ENCODE measurements around the gene HIGD1B. TPM values are rescaled to one million over a fixed set of nuclear protein-coding genes. Genes with fewer than 3 reads are reported as not detected.

HIGD1B gene
- total and polyA plus RNA-seq, 9 of the 15 experiments (the other 6 are each of a cell fraction or from before 2014, with no cell fraction given) = not detected

DNA sequence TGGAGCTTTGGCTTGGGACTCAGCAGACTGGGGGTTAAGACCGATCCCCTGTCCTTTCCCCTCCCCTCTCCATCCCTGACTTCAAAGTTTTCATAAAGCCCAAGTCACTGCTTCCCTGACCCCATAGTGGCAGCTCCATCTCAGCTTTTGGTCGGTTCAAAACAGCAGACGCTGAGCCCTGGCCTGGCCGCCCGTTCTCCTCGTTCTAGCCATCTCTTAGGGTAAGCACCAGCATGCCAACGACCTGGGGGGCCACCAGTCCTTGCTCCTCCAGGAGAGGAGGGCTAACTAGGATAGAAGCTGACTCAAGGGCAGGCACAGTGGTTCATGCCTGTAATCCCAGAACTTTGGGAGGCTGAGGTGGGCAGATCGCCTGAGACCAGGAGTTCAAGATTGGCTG, 1.5 kb upstream of the HIGD1B start:
- no peaks in the 10 kb centered on the region for H3K9me1 ChIP-seq (ENCODE audit: control insufficient read depth, insufficient read depth, low read length)
- H3K4me3 ChIP-seq = no peak overlapping the region
- BruUV-seq (replicated peaks) = no TSS peak
- no peaks in the 10 kb centered on the region for H3K79me2 ChIP-seq (ENCODE audit: control insufficient read depth, insufficient read depth, low read length)
- FAIRE-seq (no peak), DNase-seq (ENCODE audit: extremely low read depth in 1 of 4, low spot score in 3 of 4) (no peak), ATAC-seq (no peak)
- intact Hi-C loops (cut with micrococcal nuclease) = no loop called here
- 0 out of 4 replicates have a peak overlapping the region, but pooled peaks of 1 of the 2 experiments have one; percentile 4 for H3K9ac ChIP-seq (ENCODE audit: insufficient read depth in 1 of 2, low read depth in 2 of 2, low read length in 2 of 2)
- H2AFZ ChIP-seq (ENCODE audit: low read depth, low read length) = no peak overlapping the region
- no peak overlapping the region for H3K4me2 ChIP-seq (ENCODE audit: insufficient read depth, low read length)
- no peaks in the 10 kb centered on the region; a peak in 1 of 5 replicates for H3K4me1 ChIP-seq (replicated peaks in 1 of 2; ENCODE audit: control insufficient read depth in 2 of 2, insufficient read depth in 2 of 2, low read length in 2 of 2)
- ChIA-PET CTCF (ENCODE audit: low intra/inter-chr PET ratio) (no interaction called here), POLR2A (interaction anchor here (0.7 to 1.0 kb wide), 2 partner anchors 59 to 271 kb away, joined by 3 read pairs; no protein-coding TSS in a partner anchor)
- 18% methylated on average over 8 of the region's 8 CpGs for WGBS (ENCODE audit: insufficient coverage, low coverage, missing lambda C conversion rate)
- in situ Hi-C loops (cut with MboI) = no loop called here
- H3K36me3 ChIP-seq (ENCODE audit: control insufficient read depth, insufficient read depth, low read length) = peaks cover 16% of the 10 kb centered on the region
- H4K20me1 ChIP-seq (replicated peaks; ENCODE audit: control insufficient read depth, insufficient read depth, low read length) = no peaks in the 10 kb centered on the region; the same call in 1 of the 2 replicates
- H3K27me3 ChIP-seq (ENCODE audit: control insufficient read depth in 2 of 2, insufficient read depth in 2 of 2, low read length in 2 of 2) = no peaks in the 10 kb centered on the region
- H3K9me3 ChIP-seq (replicated peaks; ENCODE audit: control insufficient read depth, insufficient read depth, low read depth, low read length) = no peaks in the 10 kb centered on the region
- H3K27ac ChIP-seq (ENCODE audit: extremely low read depth, low read depth, low read length) = no peak overlapping the region
- no peak for TF ChIP-seq SMC3 (conservative IDR thresholded peaks at IDR 0.05; ENCODE audit: insufficient read depth, low read depth, low read length)
- TF ChIP-seq NCOA2 (IDR thresholded peaks at IDR 0.05; ENCODE audit: partially characterized antibody in 2 of 2) = no peak
- no peak for TF ChIP-seq ZNF696 (CRISPR knock-in tag; conservative IDR thresholded peaks at IDR 0.05)
- no peak for TF ChIP-seq NFE2L1 (tag; IDR thresholded peaks at IDR 0.05; ENCODE audit: borderline replicate concordance, low read depth)
- TF ChIP-seq RBM15 (IDR thresholded peaks at IDR 0.05; ENCODE audit: insufficient read depth, low read length) = no peak
- TF ChIP-seq, protein P1, sequence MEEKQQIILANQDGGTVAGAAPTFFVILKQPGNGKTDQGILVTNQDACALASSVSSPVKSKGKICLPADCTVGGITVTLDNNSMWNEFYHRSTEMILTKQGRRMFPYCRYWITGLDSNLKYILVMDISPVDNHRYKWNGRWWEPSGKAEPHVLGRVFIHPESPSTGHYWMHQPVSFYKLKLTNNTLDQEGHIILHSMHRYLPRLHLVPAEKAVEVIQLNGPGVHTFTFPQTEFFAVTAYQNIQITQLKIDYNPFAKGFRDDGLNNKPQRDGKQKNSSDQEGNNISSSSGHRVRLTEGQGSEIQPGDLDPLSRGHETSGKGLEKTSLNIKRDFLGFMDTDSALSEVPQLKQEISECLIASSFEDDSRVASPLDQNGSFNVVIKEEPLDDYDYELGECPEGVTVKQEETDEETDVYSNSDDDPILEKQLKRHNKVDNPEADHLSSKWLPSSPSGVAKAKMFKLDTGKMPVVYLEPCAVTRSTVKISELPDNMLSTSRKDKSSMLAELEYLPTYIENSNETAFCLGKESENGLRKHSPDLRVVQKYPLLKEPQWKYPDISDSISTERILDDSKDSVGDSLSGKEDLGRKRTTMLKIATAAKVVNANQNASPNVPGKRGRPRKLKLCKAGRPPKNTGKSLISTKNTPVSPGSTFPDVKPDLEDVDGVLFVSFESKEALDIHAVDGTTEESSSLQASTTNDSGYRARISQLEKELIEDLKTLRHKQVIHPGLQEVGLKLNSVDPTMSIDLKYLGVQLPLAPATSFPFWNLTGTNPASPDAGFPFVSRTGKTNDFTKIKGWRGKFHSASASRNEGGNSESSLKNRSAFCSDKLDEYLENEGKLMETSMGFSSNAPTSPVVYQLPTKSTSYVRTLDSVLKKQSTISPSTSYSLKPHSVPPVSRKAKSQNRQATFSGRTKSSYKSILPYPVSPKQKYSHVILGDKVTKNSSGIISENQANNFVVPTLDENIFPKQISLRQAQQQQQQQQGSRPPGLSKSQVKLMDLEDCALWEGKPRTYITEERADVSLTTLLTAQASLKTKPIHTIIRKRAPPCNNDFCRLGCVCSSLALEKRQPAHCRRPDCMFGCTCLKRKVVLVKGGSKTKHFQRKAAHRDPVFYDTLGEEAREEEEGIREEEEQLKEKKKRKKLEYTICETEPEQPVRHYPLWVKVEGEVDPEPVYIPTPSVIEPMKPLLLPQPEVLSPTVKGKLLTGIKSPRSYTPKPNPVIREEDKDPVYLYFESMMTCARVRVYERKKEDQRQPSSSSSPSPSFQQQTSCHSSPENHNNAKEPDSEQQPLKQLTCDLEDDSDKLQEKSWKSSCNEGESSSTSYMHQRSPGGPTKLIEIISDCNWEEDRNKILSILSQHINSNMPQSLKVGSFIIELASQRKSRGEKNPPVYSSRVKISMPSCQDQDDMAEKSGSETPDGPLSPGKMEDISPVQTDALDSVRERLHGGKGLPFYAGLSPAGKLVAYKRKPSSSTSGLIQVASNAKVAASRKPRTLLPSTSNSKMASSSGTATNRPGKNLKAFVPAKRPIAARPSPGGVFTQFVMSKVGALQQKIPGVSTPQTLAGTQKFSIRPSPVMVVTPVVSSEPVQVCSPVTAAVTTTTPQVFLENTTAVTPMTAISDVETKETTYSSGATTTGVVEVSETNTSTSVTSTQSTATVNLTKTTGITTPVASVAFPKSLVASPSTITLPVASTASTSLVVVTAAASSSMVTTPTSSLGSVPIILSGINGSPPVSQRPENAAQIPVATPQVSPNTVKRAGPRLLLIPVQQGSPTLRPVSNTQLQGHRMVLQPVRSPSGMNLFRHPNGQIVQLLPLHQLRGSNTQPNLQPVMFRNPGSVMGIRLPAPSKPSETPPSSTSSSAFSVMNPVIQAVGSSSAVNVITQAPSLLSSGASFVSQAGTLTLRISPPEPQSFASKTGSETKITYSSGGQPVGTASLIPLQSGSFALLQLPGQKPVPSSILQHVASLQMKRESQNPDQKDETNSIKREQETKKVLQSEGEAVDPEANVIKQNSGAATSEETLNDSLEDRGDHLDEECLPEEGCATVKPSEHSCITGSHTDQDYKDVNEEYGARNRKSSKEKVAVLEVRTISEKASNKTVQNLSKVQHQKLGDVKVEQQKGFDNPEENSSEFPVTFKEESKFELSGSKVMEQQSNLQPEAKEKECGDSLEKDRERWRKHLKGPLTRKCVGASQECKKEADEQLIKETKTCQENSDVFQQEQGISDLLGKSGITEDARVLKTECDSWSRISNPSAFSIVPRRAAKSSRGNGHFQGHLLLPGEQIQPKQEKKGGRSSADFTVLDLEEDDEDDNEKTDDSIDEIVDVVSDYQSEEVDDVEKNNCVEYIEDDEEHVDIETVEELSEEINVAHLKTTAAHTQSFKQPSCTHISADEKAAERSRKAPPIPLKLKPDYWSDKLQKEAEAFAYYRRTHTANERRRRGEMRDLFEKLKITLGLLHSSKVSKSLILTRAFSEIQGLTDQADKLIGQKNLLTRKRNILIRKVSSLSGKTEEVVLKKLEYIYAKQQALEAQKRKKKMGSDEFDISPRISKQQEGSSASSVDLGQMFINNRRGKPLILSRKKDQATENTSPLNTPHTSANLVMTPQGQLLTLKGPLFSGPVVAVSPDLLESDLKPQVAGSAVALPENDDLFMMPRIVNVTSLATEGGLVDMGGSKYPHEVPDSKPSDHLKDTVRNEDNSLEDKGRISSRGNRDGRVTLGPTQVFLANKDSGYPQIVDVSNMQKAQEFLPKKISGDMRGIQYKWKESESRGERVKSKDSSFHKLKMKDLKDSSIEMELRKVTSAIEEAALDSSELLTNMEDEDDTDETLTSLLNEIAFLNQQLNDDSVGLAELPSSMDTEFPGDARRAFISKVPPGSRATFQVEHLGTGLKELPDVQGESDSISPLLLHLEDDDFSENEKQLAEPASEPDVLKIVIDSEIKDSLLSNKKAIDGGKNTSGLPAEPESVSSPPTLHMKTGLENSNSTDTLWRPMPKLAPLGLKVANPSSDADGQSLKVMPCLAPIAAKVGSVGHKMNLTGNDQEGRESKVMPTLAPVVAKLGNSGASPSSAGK (IDR thresholded peaks at IDR 0.05) = no peak
- no peak for TF ChIP-seq HDGF (IDR thresholded peaks at IDR 0.05)
- TF ChIP-seq EWSR1 (IDR thresholded peaks at IDR 0.05; ENCODE audit: borderline replicate concordance, low read depth, partially characterized antibody) = no peak
- no peak for TF ChIP-seq L3MBTL2 (IDR thresholded peaks at IDR 0.05)
- no peak for TF ChIP-seq MTA3 (IDR thresholded peaks at IDR 0.05; ENCODE audit: borderline replicate concordance)
- TF ChIP-seq, protein P2, sequence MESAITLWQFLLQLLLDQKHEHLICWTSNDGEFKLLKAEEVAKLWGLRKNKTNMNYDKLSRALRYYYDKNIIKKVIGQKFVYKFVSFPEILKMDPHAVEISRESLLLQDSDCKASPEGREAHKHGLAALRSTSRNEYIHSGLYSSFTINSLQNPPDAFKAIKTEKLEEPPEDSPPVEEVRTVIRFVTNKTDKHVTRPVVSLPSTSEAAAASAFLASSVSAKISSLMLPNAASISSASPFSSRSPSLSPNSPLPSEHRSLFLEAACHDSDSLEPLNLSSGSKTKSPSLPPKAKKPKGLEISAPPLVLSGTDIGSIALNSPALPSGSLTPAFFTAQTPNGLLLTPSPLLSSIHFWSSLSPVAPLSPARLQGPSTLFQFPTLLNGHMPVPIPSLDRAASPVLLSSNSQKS (CRISPR knock-in tag; IDR thresholded peaks at IDR 0.05) = no peak

Measured in K562 (cell line).